K562 (cell line): ENCODE results near the gene LRRC39.

ENCODE experiments used
- ATF3 ChIP-seq, 2 experiments: fragments of 450-650 bp in 1 of 2; sonication (generic) in 1 of 2; formaldehyde crosslinking in 1 of 2; IDR thresholded peaks in 1 of 2; conservative IDR thresholded peaks in 1 of 2; 2 replicates each; pipeline versions ENCODE4 v1.6.1 to v1.8.1; 2016 to 2023; ENCODE audit warnings: mild to moderate bottlenecking in 2 of 2, moderate library complexity in 2 of 2, inconsistent platforms in 1 of 2, missing genetic modification reagents in 1 of 2
- CBX1 ChIP-seq: sonication (generic); IDR thresholded peaks from 2 replicates; pipeline ENCODE4 v1.6.1; 2016; ENCODE audit warnings: antibody characterized with exemption, low read depth, mild to moderate bottlenecking
- CTCF ChIP-seq, 3 experiments: IDR thresholded peaks in 2 of 3; conservative IDR thresholded peaks in 1 of 3; 2 replicates each; pipeline ENCODE4 v1.5.1; 2011 to 2012; ENCODE audit warnings: low read length in 3 of 3, mild to moderate bottlenecking in 3 of 3, control low read depth in 2 of 3, improper control_type of control experiment in 1 of 3, inconsistent platforms in 1 of 3, low read depth in 1 of 3, mixed read lengths in 1 of 3, moderate library complexity in 1 of 3; ENCODE audit not compliant: insufficient read depth in 2 of 3
- FOXM1 ChIP-seq, 2 experiments: fragments of 450-650 bp in 1 of 2; sonication (generic) in 1 of 2; formaldehyde crosslinking in 1 of 2; IDR thresholded peaks; 2 replicates each; pipeline versions ENCODE4 v1.6.1 to v1.9.0; 2017 to 2022; ENCODE audit warnings: low read depth in 2 of 2, mild to moderate bottlenecking in 2 of 2, missing genetic modification reagents in 1 of 2, moderate library complexity in 1 of 2
- PTRF ChIP-seq: fragments of 450-650 bp; IDR thresholded peaks from 2 replicates; pipeline ENCODE4 v1.6.1; 2016; ENCODE audit warnings: mild to moderate bottlenecking, missing genetic modification characterization, missing compliant biosample characterization
- RAD21 ChIP-seq, 2 experiments: fragments of 250-450 bp in 1 of 2; fragments of 450-650 bp in 1 of 2; sonication (Bioruptor Pico) in 1 of 2; formaldehyde crosslinking in 1 of 2; IDR thresholded peaks in 1 of 2; conservative IDR thresholded peaks in 1 of 2; 2 replicates each; pipeline versions ENCODE4 v1.4.0 to v1.8.0; 2020 to 2022; ENCODE audit warnings: mild to moderate bottlenecking in 2 of 2, moderate library complexity in 1 of 2
- SAP30 ChIP-seq: fragments of 200-600 bp; sonication (generic); IDR thresholded peaks from 2 replicates; pipeline ENCODE4 v1.6.1; 2012; ENCODE audit warnings: borderline replicate concordance, low read depth, mild to moderate bottlenecking, moderate library complexity, low read length, control low read depth, inconsistent platforms; ENCODE audit not compliant: insufficient read depth, poor library complexity, severe bottlenecking
- ZNF431 ChIP-seq: sonication (generic); formaldehyde crosslinking; IDR thresholded peaks from 2 replicates; pipeline ENCODE4 v1.8.0; 2022; ENCODE audit warnings: mild to moderate bottlenecking, missing genetic modification reagents
- TF ChIP-seq, protein P1 (sequence below), 2 experiments: IDR thresholded peaks; 2 replicates each; pipeline ENCODE4 v1.6.1; 2012; ENCODE audit warnings: improper control_type of control experiment in 2 of 2, low read depth in 2 of 2, low read length in 2 of 2, borderline replicate concordance in 1 of 2

DNA sequence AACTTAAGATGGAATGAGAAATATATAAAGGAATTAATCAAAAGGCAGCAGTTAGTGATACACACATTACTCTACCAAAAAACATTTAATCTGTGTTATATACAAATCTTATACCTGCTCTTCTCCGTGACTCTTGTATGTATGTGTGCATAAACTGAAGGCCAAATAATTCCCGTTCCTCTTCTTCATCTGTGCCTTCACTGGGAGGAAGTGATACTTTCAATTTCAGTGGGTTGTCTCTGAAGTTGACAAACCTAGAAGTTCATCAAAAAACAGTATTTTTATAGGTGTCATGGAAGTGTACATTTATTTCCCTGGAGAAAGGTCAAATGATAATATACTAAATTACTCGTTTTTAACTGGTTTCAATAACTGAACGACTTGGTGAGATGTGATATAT lies 25.8 kb downstream of the LRRC39 start:
- TF ChIP-seq SAP30 (no peak), CBX1 (no peak), CTCF (IDR thresholded peaks at IDR 0.05 in 2 of 3, conservative IDR thresholded peaks at IDR 0.05 in 1 of 3; ENCODE audit: insufficient read depth in 2 of 3, low read depth in 1 of 3, low read length in 3 of 3) (no peak), ZNF431 (no peak), ATF3 (IDR thresholded peaks at IDR 0.05) (no peak), ATF3 (CRISPR knock-in tag; conservative IDR thresholded peaks at IDR 0.05) (no peak), RAD21 (CRISPR knock-in tag; conservative IDR thresholded peaks at IDR 0.05 in 1 of 2, IDR thresholded peaks at IDR 0.05 in 1 of 2) (no peak), FOXM1 (IDR thresholded peaks at IDR 0.05; ENCODE audit: low read depth) (no peak), FOXM1 (CRISPR knock-in tag; IDR thresholded peaks at IDR 0.05; ENCODE audit: low read depth) (no peak), PTRF (tag) (no peak)
- TF ChIP-seq, protein P1, sequence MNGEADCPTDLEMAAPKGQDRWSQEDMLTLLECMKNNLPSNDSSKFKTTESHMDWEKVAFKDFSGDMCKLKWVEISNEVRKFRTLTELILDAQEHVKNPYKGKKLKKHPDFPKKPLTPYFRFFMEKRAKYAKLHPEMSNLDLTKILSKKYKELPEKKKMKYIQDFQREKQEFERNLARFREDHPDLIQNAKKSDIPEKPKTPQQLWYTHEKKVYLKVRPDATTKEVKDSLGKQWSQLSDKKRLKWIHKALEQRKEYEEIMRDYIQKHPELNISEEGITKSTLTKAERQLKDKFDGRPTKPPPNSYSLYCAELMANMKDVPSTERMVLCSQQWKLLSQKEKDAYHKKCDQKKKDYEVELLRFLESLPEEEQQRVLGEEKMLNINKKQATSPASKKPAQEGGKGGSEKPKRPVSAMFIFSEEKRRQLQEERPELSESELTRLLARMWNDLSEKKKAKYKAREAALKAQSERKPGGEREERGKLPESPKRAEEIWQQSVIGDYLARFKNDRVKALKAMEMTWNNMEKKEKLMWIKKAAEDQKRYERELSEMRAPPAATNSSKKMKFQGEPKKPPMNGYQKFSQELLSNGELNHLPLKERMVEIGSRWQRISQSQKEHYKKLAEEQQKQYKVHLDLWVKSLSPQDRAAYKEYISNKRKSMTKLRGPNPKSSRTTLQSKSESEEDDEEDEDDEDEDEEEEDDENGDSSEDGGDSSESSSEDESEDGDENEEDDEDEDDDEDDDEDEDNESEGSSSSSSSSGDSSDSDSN (IDR thresholded peaks at IDR 0.05; ENCODE audit: borderline replicate concordance in 1 of 2, low read depth in 2 of 2, low read length in 2 of 2), result no peak
